ENCODE results near the gene VPREB1.

GRCh38 chr22:22194931-22195264, 49.7 kb upstream of the VPREB1 start:
- TF ChIP-seq CTCF (IDR thresholded peaks at IDR 0.05) (no peak), ZFX (IDR thresholded peaks at IDR 0.05; ENCODE audit: borderline replicate concordance) (no peak)

All from 22Rv1 (cell line).